ENCODE data around the gene RNF123. TPM values are rescaled to one million over a fixed set of nuclear protein-coding genes. Genes with fewer than 3 reads are reported as not detected.

RNF123 gene
- 26.9 and 27.9 TPM in 2 replicates for total RNA-seq

DNA sequence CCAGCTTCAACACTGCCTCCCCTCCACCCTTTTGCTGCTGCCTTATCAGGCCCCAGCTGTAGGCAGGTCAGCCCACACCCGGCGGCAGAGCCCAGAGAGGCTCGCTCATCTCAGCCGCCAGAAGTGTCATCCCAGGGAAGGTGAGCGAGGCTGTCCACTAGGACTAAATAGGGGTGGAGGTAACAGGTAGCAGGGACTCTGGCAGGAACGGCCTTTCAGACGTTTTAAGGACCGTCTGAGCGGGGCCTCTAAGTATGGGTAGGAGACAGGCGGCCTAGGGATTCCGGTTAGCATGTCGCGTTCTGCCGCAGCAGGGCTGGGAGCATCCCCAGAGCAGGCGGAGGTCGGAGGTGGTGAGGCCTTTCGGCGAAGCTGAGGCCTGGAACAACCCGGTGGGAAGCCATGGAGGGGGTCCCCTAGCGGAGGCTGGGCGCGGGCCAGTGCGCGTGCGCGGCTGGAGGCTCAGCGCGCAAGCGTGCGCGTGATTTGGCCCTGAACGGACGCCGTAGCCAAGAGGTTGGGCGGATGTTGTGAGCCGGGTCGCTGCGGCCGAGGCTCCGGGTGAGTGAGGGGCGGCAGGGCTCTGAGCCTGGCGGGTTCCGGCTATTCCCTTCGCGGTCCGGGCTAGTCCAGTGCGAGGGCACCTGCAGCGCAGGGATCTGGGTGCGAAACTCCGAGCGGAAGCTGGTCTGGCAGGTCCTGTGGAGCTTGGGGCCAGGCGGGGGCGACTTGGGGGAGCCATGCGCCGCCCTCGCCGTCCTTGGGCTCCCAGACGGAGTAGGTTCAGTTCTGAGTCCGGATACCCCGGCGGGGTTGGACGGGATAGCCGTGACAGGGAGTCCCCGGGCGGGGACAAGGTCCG is at the start of gene RNF123, which contains the start of gene MST1:
Gene RNF123, plus strand, starts transcription at position 512 of the 862 bp plus-strand sequence. CDS start 1,609 bp downstream, outside the sequence.
Gene MST1, minus strand, starts transcription at position 429 of the 862 bp plus-strand sequence. CDS start 783 bp downstream, outside the sequence.

DNA sequence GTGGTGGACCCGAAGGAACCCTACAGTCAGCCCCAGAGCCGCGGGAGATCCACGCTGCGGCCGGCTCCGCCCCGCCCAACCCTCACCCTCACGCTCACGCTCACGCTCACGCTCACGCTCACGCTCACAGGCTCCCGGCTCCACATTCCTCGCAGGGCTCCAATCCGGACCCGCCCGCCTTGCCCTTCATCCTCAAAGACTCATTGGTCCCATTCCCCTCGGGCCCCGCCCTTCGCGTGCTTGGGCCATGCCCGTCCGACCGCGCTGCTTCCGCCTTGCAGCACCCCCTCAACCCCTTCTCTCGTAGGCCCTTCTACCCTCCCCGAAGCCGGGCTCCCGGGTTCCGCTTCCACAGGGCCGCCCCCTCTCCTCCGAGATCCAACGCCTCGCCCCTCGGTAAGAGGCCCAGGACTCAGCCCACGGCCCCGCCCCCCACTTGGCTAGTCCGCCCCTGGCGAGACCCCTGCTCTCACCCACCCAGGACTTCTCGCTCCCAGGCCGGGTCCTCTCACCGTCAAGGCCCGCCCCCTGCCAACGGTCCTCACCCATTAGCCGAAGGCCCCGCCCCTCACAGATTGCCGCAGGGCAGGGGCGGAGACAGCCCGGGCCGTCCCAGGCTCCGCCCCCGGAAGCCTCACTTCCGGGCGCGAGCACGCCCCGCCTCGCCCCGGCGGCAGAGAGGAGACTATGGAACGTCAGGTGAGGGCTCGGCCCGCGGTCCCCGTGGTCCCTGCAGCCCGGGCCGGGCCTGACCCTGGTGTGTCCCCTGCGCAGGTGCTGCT is 15.5 kb upstream of the RNF123 start, which contains the start of gene APEH:
Gene APEH, plus strand, starts transcription at position 637 of the 782 bp plus-strand sequence. Its CDS starts 51 bp downstream, at position 688.

DNA sequence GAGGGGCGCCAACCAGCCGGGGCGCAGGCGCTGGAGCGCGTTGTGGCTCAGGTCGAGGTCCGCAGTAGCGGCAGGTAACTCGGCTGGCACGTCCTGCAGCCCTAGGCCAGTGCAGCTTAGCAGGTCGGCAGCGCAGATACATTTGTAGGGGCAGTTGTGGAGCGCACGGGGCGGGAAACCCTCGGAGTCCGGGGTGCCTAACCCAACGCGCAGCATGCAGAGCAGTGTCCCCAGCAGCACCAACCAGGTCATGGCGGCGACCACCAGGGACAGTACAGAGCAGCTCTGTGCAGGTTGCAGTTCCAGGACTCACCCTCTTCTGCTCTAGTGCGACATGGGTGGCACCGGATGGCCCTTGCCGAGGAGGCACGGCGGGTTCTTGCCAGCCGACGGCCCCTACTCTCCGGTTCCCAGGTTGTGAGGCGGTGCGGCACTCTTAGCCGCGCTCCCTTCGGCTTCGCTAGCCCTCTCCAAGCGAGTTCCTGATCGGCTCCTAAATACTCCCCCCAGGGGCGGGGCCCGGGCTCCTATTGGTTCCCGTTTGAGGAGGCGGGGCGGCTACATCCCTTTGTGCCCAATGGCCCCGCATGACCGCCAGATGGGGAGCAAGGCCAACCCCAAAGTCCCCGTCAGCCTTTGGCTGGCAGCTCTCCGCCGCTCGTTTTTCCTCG is 30.0 kb downstream of the RNF123 start, which contains the start of gene AMIGO3:
Gene AMIGO3, minus strand, starts transcription at position 471 of the 671 bp plus-strand sequence. Its CDS starts 219 bp downstream, at position 252.

DNA sequence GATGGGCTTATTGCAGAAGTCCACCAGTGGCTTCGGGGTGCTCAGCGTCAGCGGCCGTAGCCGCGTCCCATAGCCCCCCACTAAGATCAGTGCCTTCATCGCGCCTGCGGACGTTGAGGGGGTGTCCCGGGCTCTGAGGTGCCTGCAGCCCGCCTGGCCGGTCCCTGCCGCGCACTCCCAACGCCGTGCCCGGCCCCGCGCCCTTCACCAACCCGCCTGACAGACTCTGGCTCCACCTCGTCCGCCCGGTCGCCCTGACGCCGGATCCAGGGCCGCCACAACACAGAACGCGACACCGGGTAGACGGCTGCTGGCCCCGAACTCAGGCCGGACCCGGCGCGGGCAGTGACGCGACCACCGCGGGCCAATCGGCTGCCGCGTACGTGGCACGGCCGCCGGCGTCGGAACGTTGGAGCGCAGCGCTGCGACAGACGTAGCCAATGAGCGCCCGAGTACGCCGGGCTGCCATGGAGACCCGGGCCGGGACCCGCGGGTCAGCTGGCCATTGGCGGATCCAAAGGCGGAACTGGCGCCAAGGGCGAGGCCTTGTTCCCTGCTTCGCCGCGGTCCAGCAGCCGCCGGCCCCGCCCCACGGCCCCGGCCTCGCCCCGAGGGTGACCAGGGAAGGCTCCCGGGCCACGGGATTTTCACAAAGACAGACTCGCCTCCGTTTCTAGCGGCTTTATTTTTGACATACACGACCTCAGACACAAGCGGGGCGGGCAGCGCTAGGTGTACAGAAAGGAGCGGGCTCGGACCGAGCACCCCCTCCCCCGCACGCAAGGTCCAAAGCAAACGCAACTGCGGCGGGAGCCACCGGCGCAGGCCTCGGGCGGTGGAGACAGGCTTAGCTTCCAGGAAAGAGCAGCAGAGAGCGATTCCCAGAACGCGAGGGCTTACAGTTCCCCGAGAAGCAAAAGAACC is 34.5 kb downstream of the RNF123 start, which contains the start of gene GMPPB:
Gene GMPPB, minus strand, starts transcription at position 324 of the 924 bp plus-strand sequence. Its CDS starts 225 bp downstream, at position 99.

Small RNA genes within 50 kb of the gene (small RNA-seq; reads per million reads assigned to genes)
- gene AMIGO3 (not detected), gene COX6CP14 (not detected)

Other genes starting within 250 kb of the RNF123 start
- 114 and 120 TPM in 2 replicates for gene DAG1, start 219.3 kb upstream of the RNF123 start, total RNA-seq
- gene BSN, start 135.1 kb upstream of the RNF123 start, total RNA-seq, result under 0.01 and 0.16 TPM in 2 replicates
- 83.4 and 103 TPM in 2 replicates for gene APEH, start 15.2 kb upstream of the RNF123 start, total RNA-seq
- gene MST1, start 83 bp upstream of the RNF123 start, total RNA-seq, result 4.4 and 6.1 TPM in 2 replicates
- 1.5 and 1.8 TPM in 2 replicates for gene AMIGO3, start 30.1 kb downstream of the RNF123 start, total RNA-seq
- 29.3 and 31.0 TPM in 2 replicates for gene GMPPB, start 34.4 kb downstream of the RNF123 start, total RNA-seq
- gene IP6K1, start 97.0 kb downstream of the RNF123 start, total RNA-seq, result 58.2 and 61.0 TPM in 2 replicates
- gene CDHR4, start 110.3 kb downstream of the RNF123 start, total RNA-seq, result not detected in 2 replicates
- gene INKA1, start 113.7 kb downstream of the RNF123 start, total RNA-seq, result 11.7 and 14.1 TPM in 2 replicates
- gene UBA7, start 124.4 kb downstream of the RNF123 start, total RNA-seq, result 79.9 and 94.6 TPM in 2 replicates
- 2.2 and 2.6 TPM in 2 replicates for gene TRAIP, start 167.0 kb downstream of the RNF123 start, total RNA-seq
- not detected in 2 replicates for gene CAMKV, start 180.3 kb downstream of the RNF123 start, total RNA-seq
- 1.1 TPM in 2 replicates for gene MST1R, start 214.3 kb downstream of the RNF123 start, total RNA-seq
- 15.4 and 18.3 TPM in 2 replicates for gene MON1A, start 240.3 kb downstream of the RNF123 start, total RNA-seq